MM.1S (cell line): ENCODE data around the gene GBX2.

Experiments
- DNase-seq: peaks from one replicate; pipeline ENCODE4 v3.0.0-alpha.2; 2015
- H2AFZ ChIP-seq: fragments of 300-600 bp; sonication (generic); 2 replicates; pipeline ENCODE4 v1.6.0; 2016; ENCODE audit warnings: antibody characterized with exemption, low read length
- H3F3A ChIP-seq: fragments of 300-600 bp; sonication (generic); 2 replicates; pipeline ENCODE4 v1.6.1; 2016; ENCODE audit warnings: mild to moderate bottlenecking, antibody characterized with exemption, low read length, moderate library complexity, mixed read lengths; ENCODE audit not compliant: insufficient read depth
- H3K27ac ChIP-seq: fragments of 300-600 bp; sonication (generic); 2 replicates; pipeline ENCODE4 v1.5.1; 2016; ENCODE audit warnings: mild to moderate bottlenecking, low read length
- H3K27me3 ChIP-seq: fragments of 300-600 bp; sonication (generic); replicated peaks from 2 replicates; pipeline ENCODE4 v1.6.0; 2016; ENCODE audit warnings: low read length; ENCODE audit not compliant: insufficient read depth
- H3K36me3 ChIP-seq: fragments of 300-600 bp; sonication (generic); replicated peaks from 2 replicates; pipeline ENCODE4 v1.6.1; 2016; ENCODE audit warnings: mild to moderate bottlenecking, low read length, mixed read lengths; ENCODE audit not compliant: insufficient read depth
- H3K4me1 ChIP-seq: fragments of 300-600 bp; sonication (generic); 2 replicates; pipeline ENCODE4 v1.6.1; 2016; ENCODE audit warnings: low read length, mixed read lengths
- H3K4me2 ChIP-seq: fragments of 300-600 bp; sonication (generic); 2 replicates; pipeline ENCODE4 v1.6.0; 2016; ENCODE audit warnings: low read depth, low read length
- H3K4me3 ChIP-seq: fragments of 300-600 bp; sonication (generic); 2 replicates; pipeline ENCODE4 v1.5.1; 2016; ENCODE audit warnings: low read length, mixed read lengths
- H3K79me2 ChIP-seq: fragments of 300-600 bp; sonication (generic); 2 replicates; pipeline ENCODE4 v1.6.1; 2016; ENCODE audit warnings: mixed run types, low read length, mixed read lengths
- H3K9ac ChIP-seq: fragments of 300-600 bp; sonication (generic); 2 replicates; pipeline ENCODE4 v1.6.1; 2016; ENCODE audit warnings: low read length, mixed read lengths
- H3K9me2 ChIP-seq: fragments of 300-600 bp; sonication (generic); replicated peaks from 2 replicates; pipeline ENCODE4 v1.6.1; 2016; ENCODE audit warnings: mild to moderate bottlenecking, low read length, mixed read lengths; ENCODE audit not compliant: insufficient read depth
- H3K9me3 ChIP-seq: fragments of 300-600 bp; sonication (generic); replicated peaks from 2 replicates; pipeline ENCODE4 v1.6.1; 2016; ENCODE audit warnings: mild to moderate bottlenecking, low read length, mixed read lengths; ENCODE audit not compliant: insufficient read depth
- H4K20me1 ChIP-seq: fragments of 300-600 bp; sonication (generic); 2 replicates; pipeline ENCODE4 v1.6.1; 2016; ENCODE audit warnings: mild to moderate bottlenecking, low read length, moderate library complexity, mixed read lengths; ENCODE audit not compliant: insufficient read depth
- EZH2 ChIP-seq: fragments of 300-600 bp; sonication (generic); optimal IDR thresholded peaks from 2 replicates; pipeline ENCODE3; 2017; ENCODE audit warnings: low read depth, mild to moderate bottlenecking, antibody characterized with exemption, low read length, mixed read lengths
- EZH2phosphoT487 ChIP-seq: fragments of 300-600 bp; sonication (generic); IDR thresholded peaks from 2 replicates; pipeline ENCODE4 v1.6.1; 2018; ENCODE audit warnings: antibody characterized with exemption, low read length
- TF ChIP-seq, protein P1 (sequence below): fragments of 300-600 bp; sonication (generic); IDR thresholded peaks from 2 replicates; pipeline ENCODE4 v1.5.1; 2016; ENCODE audit warnings: antibody characterized with exemption, low read length, mixed read lengths

The GBX2 gene

DNA sequence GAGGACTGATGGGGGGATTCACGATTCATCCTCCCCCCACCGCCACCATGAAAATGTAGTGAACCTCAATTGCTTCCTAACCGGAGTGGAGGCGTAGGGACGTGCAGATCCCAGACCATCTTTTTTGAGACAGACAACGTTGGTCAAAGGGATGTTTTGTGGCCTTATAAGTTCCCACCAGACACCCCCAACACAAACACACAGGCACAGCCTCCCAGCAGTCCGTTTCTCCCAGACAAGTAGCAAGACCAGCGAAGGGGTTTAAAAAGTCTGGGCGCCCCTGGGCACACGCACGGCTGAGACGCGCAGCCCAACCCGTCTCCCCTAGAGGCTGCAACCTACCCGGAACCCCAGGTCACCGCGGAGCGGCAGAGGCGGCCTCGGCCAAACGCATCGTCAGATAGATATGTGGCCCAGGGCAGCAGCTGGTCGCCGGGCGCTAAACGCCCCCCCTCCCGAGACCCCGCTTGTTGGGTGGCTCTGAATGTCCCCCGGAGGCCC lies 1.3 kb downstream of the GBX2 start:
- no peak overlapping the region for H3K9ac ChIP-seq
- H4K20me1 ChIP-seq: no peaks in the 10 kb centered on the region
- H3K79me2 ChIP-seq: no peaks in the 10 kb centered on the region
- H3K36me3 ChIP-seq: no peaks in the 10 kb centered on the region
- H3K27me3 ChIP-seq: peaks cover 66% of the 10 kb centered on the region
- no peak overlapping the region for H3K4me3 ChIP-seq
- H3K9me2 ChIP-seq: no peaks in the 10 kb centered on the region
- H3K27ac ChIP-seq: no peak overlapping the region
- H3K4me2 ChIP-seq: 0 out of 2 replicates have a peak overlapping the region, but pooled peaks have one; percentile 9
- TF ChIP-seq, protein P1, sequence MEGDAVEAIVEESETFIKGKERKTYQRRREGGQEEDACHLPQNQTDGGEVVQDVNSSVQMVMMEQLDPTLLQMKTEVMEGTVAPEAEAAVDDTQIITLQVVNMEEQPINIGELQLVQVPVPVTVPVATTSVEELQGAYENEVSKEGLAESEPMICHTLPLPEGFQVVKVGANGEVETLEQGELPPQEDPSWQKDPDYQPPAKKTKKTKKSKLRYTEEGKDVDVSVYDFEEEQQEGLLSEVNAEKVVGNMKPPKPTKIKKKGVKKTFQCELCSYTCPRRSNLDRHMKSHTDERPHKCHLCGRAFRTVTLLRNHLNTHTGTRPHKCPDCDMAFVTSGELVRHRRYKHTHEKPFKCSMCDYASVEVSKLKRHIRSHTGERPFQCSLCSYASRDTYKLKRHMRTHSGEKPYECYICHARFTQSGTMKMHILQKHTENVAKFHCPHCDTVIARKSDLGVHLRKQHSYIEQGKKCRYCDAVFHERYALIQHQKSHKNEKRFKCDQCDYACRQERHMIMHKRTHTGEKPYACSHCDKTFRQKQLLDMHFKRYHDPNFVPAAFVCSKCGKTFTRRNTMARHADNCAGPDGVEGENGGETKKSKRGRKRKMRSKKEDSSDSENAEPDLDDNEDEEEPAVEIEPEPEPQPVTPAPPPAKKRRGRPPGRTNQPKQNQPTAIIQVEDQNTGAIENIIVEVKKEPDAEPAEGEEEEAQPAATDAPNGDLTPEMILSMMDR: no peak
- TF ChIP-seq EZH2 (no peak), EZH2phosphoT487 (no peak)
- H3K9me3 ChIP-seq: no peaks in the 10 kb centered on the region
- DNase-seq: no peak
- no peak overlapping the region for H2AFZ ChIP-seq
- H3F3A ChIP-seq: no peaks in the 10 kb centered on the region
- H3K4me1 ChIP-seq: no peaks in the 10 kb centered on the region

DNA sequence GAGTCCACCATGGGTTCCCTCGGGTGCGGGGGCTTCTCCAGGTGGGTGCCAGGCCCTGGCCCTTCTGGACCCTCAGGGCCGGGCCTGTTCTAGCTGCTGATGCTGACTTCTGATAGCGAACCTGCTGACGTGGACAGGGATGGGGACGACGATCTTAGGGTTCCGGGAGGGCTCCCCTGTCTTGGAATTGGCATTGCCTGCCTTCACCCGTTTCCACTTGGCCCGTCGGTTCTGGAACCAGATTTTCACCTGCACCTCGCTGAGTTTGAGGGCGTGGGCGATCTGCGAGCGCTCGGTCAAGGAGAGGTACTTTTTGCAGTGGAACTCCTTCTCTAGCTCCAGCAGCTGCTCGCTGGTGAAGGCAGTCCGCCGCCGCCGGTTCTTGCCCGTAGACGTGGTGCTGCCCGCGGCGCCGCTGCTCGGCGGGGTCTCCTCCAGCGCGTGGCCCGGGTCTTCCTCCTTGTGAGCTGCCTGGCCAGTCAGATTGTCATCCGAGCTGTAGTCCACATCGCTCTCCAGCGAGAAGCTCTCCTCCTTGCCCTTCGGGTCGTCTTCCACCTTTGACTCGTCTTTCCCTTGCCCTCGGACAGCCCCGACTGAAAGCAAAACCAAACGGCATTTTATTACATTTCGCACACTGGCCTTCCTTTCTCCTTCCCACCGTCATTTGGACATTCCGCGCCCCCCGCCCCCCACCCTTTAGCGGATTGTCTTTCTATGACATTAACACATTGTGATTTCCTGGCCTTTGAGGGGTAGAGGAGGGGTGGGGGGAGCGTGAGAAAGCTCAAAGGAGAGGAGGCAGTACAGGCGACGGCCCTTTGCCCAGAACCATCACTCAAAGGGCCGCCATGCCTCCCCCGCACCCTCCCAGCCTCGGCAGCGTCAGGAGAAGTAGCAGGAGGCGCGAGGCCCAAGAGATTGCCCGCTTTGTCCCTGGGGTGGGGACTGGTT lies 2.1 kb downstream of the GBX2 start:
- no peaks in the 10 kb centered on the region for H4K20me1 ChIP-seq
- no peak overlapping the region for H2AFZ ChIP-seq
- H3K79me2 ChIP-seq: no peaks in the 10 kb centered on the region
- no peaks in the 10 kb centered on the region for H3F3A ChIP-seq
- no peaks in the 10 kb centered on the region for H3K4me1 ChIP-seq
- no peak overlapping the region for H3K9ac ChIP-seq
- TF ChIP-seq EZH2phosphoT487 (no peak), EZH2 (no peak)
- TF ChIP-seq, protein P1: no peak
- H3K27ac ChIP-seq: no peak overlapping the region
- H3K36me3 ChIP-seq: no peaks in the 10 kb centered on the region
- H3K9me3 ChIP-seq: no peaks in the 10 kb centered on the region
- no peak overlapping the region for H3K4me3 ChIP-seq
- H3K9me2 ChIP-seq: no peaks in the 10 kb centered on the region
- peaks cover 65% of the 10 kb centered on the region for H3K27me3 ChIP-seq
- DNase-seq: no peak
- 0 out of 2 replicates have a peak overlapping the region, but pooled peaks have one; percentile 9 for H3K4me2 ChIP-seq

DNA sequence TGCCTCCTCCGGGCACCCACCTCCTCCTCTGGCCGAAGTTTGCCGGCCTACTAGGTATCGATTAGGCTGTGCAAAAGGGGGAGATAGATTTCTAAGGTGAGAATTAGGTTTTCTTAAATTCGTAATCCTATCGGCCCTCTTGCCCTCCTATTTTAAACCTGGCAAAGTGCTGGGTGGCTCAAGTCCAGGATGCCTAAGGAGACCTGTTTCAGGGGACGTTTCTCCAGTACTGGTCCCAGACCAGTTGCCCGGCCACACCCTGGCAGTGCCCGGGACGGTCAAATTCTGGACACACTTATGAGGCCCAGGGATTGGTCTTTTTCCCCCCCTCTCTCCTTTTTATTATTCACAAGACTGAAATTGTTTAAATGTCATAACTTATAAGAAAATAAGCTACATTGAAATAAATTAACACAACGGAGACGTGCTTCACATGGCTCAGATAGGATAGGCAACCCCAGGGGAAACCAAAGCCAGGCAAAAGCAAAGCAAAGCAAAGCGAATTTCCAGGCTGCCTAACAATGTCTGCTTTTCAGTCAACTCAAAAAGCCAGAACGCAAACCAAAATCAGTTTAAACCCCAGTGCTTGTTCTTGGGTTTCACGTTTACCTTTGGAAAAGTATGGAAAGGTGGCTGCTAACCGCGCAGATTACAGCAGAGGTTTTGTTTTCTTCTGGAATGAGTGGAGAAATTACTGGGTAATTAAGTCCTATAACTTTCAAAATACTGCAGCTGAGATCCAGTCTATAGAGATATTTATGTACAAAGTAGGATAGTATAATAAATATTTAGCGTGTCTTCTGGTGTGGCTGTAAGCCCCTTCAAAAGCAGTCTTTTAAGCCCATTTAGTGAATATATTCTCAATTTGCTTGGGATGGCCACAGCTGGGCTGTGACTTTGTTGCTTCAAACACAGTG lies 3.0 kb downstream of the GBX2 start:
- Histone ChIP-seq H3K9ac (no peak overlapping the region), H3K27me3 (peaks cover 59% of the 10 kb centered on the region), H3K27ac (no peak overlapping the region), H3K36me3 (no peaks in the 10 kb centered on the region), H4K20me1 (no peaks in the 10 kb centered on the region), H3K9me2 (no peaks in the 10 kb centered on the region), H3K4me3 (no peak overlapping the region), H3K4me1 (no peaks in the 10 kb centered on the region), H3K9me3 (no peaks in the 10 kb centered on the region), H3K79me2 (no peaks in the 10 kb centered on the region), H3F3A (no peaks in the 10 kb centered on the region), H3K4me2 (no peak overlapping the region), H2AFZ (no peak overlapping the region)
- DNase-seq: no peak
- TF ChIP-seq EZH2phosphoT487: no peak
- TF ChIP-seq, protein P1: no peak
- no peak for TF ChIP-seq EZH2
